Measurements from ENCODE around the gene KPNA6. TPM values are rescaled to one million over a fixed set of nuclear protein-coding genes. Genes with fewer than 3 reads are reported as not detected.

The KPNA6 gene
- total and polyA plus RNA-seq, 9 of the 15 experiments (the other 6 are each of a cell fraction or from before 2014, with no cell fraction given): 20.1 to 54.6 (median 32.2) TPM

DNA sequence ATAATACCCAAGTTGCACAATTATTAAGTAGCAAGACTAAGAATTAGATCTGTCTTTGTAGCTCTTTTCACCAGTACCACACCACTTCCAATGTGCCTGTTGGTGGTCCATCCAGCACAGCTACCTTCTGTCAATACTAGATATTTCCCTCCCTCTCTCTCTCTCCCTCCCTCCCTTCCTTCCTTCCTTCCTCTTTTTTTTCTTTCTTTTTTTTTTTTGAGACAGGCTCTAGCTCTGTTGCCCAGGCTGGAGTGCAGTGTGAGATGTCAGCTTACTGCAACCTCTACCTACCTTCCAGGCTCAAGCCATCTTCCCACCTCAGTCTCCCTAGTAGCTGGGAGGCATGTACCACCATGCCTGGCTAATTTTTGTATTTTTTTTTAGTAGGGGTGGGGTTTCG, 21.1 kb downstream of the KPNA6 start (continued):
- TF ChIP-seq, protein P1, sequence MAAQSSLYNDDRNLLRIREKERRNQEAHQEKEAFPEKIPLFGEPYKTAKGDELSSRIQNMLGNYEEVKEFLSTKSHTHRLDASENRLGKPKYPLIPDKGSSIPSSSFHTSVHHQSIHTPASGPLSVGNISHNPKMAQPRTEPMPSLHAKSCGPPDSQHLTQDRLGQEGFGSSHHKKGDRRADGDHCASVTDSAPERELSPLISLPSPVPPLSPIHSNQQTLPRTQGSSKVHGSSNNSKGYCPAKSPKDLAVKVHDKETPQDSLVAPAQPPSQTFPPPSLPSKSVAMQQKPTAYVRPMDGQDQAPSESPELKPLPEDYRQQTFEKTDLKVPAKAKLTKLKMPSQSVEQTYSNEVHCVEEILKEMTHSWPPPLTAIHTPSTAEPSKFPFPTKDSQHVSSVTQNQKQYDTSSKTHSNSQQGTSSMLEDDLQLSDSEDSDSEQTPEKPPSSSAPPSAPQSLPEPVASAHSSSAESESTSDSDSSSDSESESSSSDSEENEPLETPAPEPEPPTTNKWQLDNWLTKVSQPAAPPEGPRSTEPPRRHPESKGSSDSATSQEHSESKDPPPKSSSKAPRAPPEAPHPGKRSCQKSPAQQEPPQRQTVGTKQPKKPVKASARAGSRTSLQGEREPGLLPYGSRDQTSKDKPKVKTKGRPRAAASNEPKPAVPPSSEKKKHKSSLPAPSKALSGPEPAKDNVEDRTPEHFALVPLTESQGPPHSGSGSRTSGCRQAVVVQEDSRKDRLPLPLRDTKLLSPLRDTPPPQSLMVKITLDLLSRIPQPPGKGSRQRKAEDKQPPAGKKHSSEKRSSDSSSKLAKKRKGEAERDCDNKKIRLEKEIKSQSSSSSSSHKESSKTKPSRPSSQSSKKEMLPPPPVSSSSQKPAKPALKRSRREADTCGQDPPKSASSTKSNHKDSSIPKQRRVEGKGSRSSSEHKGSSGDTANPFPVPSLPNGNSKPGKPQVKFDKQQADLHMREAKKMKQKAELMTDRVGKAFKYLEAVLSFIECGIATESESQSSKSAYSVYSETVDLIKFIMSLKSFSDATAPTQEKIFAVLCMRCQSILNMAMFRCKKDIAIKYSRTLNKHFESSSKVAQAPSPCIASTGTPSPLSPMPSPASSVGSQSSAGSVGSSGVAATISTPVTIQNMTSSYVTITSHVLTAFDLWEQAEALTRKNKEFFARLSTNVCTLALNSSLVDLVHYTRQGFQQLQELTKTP (IDR thresholded peaks at IDR 0.05; ENCODE audit: low read depth in 1 of 2, partially characterized antibody in 2 of 2): no peak
- TF ChIP-seq NUFIP1 (IDR thresholded peaks at IDR 0.05; ENCODE audit: partially characterized antibody) (no peak), SUPT5H (IDR thresholded peaks at IDR 0.05) (no peak), TAF1 (IDR thresholded peaks at IDR 0.05; ENCODE audit: control insufficient read depth, extremely low read depth, insufficient read depth, low read length, severe bottlenecking) (no peak), ZNF184 (CRISPR knock-in tag; IDR thresholded peaks at IDR 0.05) (no peak), BRD9 (IDR thresholded peaks at IDR 0.05; ENCODE audit: low read depth, partially characterized antibody) (peak; percentile 31), ZNF785 (CRISPR knock-in tag; IDR thresholded peaks at IDR 0.05) (no peak), ZEB2 (IDR thresholded peaks at IDR 0.05) (no peak), ZNF384 (IDR thresholded peaks at IDR 0.05; ENCODE audit: low read depth, low read length) (peak; percentile 90), CSDE1 (IDR thresholded peaks at IDR 0.05) (0 out of 4 replicates have a peak, but pooled peaks of 1 of the 2 experiments have one; percentile 46), TAL1 (IDR thresholded peaks at IDR 0.05) (0 out of 2 replicates have a peak, but pooled peaks have one; percentile 17), POLR3A (IDR thresholded peaks at IDR 0.05; ENCODE audit: borderline replicate concordance, extremely low read depth, insufficient read depth, insufficient read length) (no peak), YY1 (IDR thresholded peaks at IDR 0.05; ENCODE audit: borderline replicate concordance in 1 of 3, control insufficient read depth in 1 of 3, extremely low read depth in 1 of 3, insufficient read depth in 3 of 3, insufficient read length in 1 of 3, insufficient replicate concordance in 2 of 3, low read depth in 1 of 3, low read length in 2 of 3) (no peak), EGR1 (conservative IDR thresholded peaks at IDR 0.05) (no peak), MTA2 (IDR thresholded peaks at IDR 0.05; ENCODE audit: low read depth) (peak; percentile 46; the same call in 1 of the 2 replicates), GATAD2A (IDR thresholded peaks at IDR 0.05) (peak; percentile 80), EHMT2 (IDR thresholded peaks at IDR 0.05) (0 out of 2 replicates have a peak, but pooled peaks have one; percentile 16), TRIM24 (IDR thresholded peaks at IDR 0.05) (0 out of 4 replicates have a peak, but pooled peaks of 1 of the 2 experiments have one; percentile 22), DACH1 (IDR thresholded peaks at IDR 0.05; ENCODE audit: partially characterized antibody) (no peak), CBFA2T2 (conservative IDR thresholded peaks at IDR 0.05) (no peak), ZNF263 (CRISPR knock-in tag; IDR thresholded peaks at IDR 0.05; ENCODE audit: borderline replicate concordance) (no peak), ZNF121 (CRISPR knock-in tag; conservative IDR thresholded peaks at IDR 0.05) (0 out of 2 replicates have a peak, but pooled peaks have one; percentile 12), ZNF589 (CRISPR knock-in tag; IDR thresholded peaks at IDR 0.05; ENCODE audit: low read depth) (no peak), ZNF436 (CRISPR knock-in tag; IDR thresholded peaks at IDR 0.05) (no peak), MTA1 (IDR thresholded peaks at IDR 0.05; ENCODE audit: borderline replicate concordance) (peak; percentile 77)
- TF ChIP-seq, protein P2, sequence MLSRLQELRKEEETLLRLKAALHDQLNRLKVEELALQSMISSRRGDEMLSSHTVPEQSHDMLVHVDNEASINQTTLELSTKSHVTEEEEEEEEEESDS (CRISPR knock-in tag; IDR thresholded peaks at IDR 0.05): no peak
- TF ChIP-seq, protein P3, sequence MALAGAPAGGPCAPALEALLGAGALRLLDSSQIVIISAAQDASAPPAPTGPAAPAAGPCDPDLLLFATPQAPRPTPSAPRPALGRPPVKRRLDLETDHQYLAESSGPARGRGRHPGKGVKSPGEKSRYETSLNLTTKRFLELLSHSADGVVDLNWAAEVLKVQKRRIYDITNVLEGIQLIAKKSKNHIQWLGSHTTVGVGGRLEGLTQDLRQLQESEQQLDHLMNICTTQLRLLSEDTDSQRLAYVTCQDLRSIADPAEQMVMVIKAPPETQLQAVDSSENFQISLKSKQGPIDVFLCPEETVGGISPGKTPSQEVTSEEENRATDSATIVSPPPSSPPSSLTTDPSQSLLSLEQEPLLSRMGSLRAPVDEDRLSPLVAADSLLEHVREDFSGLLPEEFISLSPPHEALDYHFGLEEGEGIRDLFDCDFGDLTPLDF (CRISPR knock-in tag; IDR thresholded peaks at IDR 0.05): no peak
